MM.1S (cell line): ENCODE data around the gene TRAFD1.

Experiments
- CTCF ChIP-seq: fragments of 300-600 bp; sonication (generic); IDR thresholded peaks from 2 replicates; pipeline ENCODE4 v1.5.1; 2016; ENCODE audit warnings: antibody characterized with exemption, low read length, mixed read lengths
- EZH2 ChIP-seq: fragments of 300-600 bp; sonication (generic); optimal IDR thresholded peaks from 2 replicates; pipeline ENCODE3; 2017; ENCODE audit warnings: low read depth, mild to moderate bottlenecking, antibody characterized with exemption, low read length, mixed read lengths

- no peak for TF ChIP-seq CTCF
- TF ChIP-seq EZH2 = no peak
These were observed 28.0 kb downstream of the TRAFD1 start for GRCh38 chr12:112153181-112153892.
